K562 (cell line): ENCODE data around the gene PLEKHG4B. TPM values are rescaled to one million over a fixed set of nuclear protein-coding genes. Genes with fewer than 3 reads are reported as not detected.

Experiments
- ATF1 ChIP-seq, 2 experiments: fragments of 450-650 bp in 1 of 2; IDR thresholded peaks; 2 replicates each; pipeline ENCODE4 v1.6.1; 2016; ENCODE audit warnings: missing compliant biosample characterization in 1 of 2, missing genetic modification characterization in 1 of 2
- CREB1 ChIP-seq, 2 experiments: sonication (generic) in 1 of 2; formaldehyde crosslinking in 1 of 2; IDR thresholded peaks; 2 replicates each; pipeline versions ENCODE4 v1.6.1 to v1.8.0; 2012 to 2022; ENCODE audit warnings: inconsistent platforms in 1 of 2, mild to moderate bottlenecking in 1 of 2, missing genetic modification reagents in 1 of 2, moderate library complexity in 1 of 2
- CTBP1 ChIP-seq: fragments of 450-650 bp; IDR thresholded peaks from 2 replicates; pipeline ENCODE4 v1.6.1; 2016; ENCODE audit warnings: borderline replicate concordance
- ETV5 ChIP-seq: sonication (generic); formaldehyde crosslinking; IDR thresholded peaks from 2 replicates; pipeline ENCODE4 v1.4.0; 2020; ENCODE audit warnings: low read depth, mild to moderate bottlenecking, missing genetic modification reagents
- FOSL1 ChIP-seq: fragments of 200-800 bp; sonication (Bioruptor generic); conservative IDR thresholded peaks from 2 replicates; pipeline ENCODE4 v1.6.1; 2016; ENCODE audit warnings: missing genetic modification characterization, missing compliant biosample characterization
- MAFK ChIP-seq: IDR thresholded peaks from 2 replicates; pipeline ENCODE4 v1.6.1; 2011; ENCODE audit warnings: low read length, improper control_type of control experiment
- MCM5 ChIP-seq: fragments of 450-650 bp; IDR thresholded peaks from 2 replicates; pipeline ENCODE4 v1.6.1; 2016; ENCODE audit warnings: low read depth
- NCOA1 ChIP-seq: fragments of 450-650 bp; IDR thresholded peaks from 2 replicates; pipeline ENCODE4 v1.6.1; 2016; ENCODE audit warnings: low read depth
- RFX1 ChIP-seq: fragments of 450-650 bp; IDR thresholded peaks from 2 replicates; pipeline ENCODE4 v1.6.1; 2016; ENCODE audit warnings: mild to moderate bottlenecking, moderate library complexity
- ZBTB12 ChIP-seq: fragments of 250-450 bp; sonication (Bioruptor Pico); IDR thresholded peaks from 2 replicates; pipeline ENCODE4 v1.4.0; 2020
- ZBTB34 ChIP-seq: fragments of 250-450 bp; sonication (Bioruptor Pico); IDR thresholded peaks from 2 replicates; pipeline ENCODE4 v1.8.0; 2021; ENCODE audit warnings: mild to moderate bottlenecking, moderate library complexity
- ZNF12 ChIP-seq: sonication (generic); formaldehyde crosslinking; IDR thresholded peaks from 2 replicates; pipeline ENCODE4 v1.4.0; 2020; ENCODE audit warnings: mild to moderate bottlenecking, missing genetic modification reagents
- polyA plus RNA-seq, 8 experiments: library from polyadenylated mRNA; depleted of rRNA in 4 of 8; stranded (reverse) in 5 of 8; unstranded in 3 of 8; fragments of >200 nt; fragmentation: Nextera tagmentation in 2 of 8; fragmentation: Illumina TruSeq in 1 of 8; extraction: Ambion mirVana in 2 of 8; extraction: Trizol in 1 of 8; gene quantifications; 2 replicates each; pipeline versions ENCODE4 v1.2.1 to v1.2.3, GENCODE V29; 2011 to 2014; ENCODE audit warnings: inconsistent platforms in 1 of 8, missing spikeins in 1 of 8
- total RNA-seq, 7 experiments: library from RNA; depleted of rRNA in 6 of 7; stranded (reverse); fragments of >200 nt in 6 of 7; fragmentation: Illumina TruSeq in 2 of 7; extraction: Trizol in 2 of 7; gene quantifications; 2 replicates each; pipeline versions ENCODE4 v1.2.1 to v1.2.3, GENCODE V29; 2011 to 2021; ENCODE audit warnings: low replicate concordance in 1 of 7
- TF ChIP-seq, protein P1 (sequence below), 2 experiments: fragments of 450-650 bp; conservative IDR thresholded peaks; 2 replicates each; pipeline ENCODE4 v1.6.1; 2017; ENCODE audit warnings: mild to moderate bottlenecking in 2 of 2, moderate library complexity in 2 of 2
- TF ChIP-seq, protein P2 (sequence below): sonication (generic); formaldehyde crosslinking; IDR thresholded peaks from 2 replicates; pipeline ENCODE4 v1.9.0; 2022; ENCODE audit warnings: mild to moderate bottlenecking, missing genetic modification reagents

The PLEKHG4B gene
- total and polyA plus RNA-seq, 9 of the 15 experiments (the other 6 are each of a cell fraction or from before 2014, with no cell fraction given), result 0.02 TPM; not detected in 8

DNA sequence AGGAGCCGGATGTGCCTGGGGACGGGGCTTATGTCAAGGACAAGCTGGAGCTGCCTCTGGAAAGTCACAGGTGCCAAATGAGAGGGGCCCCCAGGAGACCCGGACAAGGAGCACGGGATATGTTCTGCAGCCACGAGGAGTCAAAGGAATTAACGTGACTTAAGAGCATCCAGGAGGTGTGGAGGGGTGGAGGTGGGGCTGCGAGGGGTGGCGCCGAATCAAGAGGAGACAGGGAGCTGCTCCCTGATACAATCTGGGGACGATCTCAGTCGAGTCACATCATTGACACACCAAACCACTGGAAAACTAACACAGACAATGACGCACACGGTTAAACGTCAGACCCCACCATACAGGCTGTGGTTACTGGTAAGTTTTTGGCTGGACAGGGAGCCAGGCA lies 115.6 kb downstream of the PLEKHG4B start (continued):
- TF ChIP-seq ZBTB12 (CRISPR knock-in tag) (peak; percentile 45; the same call in 1 of the 2 replicates), FOSL1 (tag) (peak; percentile 45; the same call in 1 of the 2 replicates), ZNF12 (CRISPR knock-in tag) (peak; percentile 42; the same call in 1 of the 2 replicates), MCM5 (no peak), ZBTB34 (no peak), ETV5 (CRISPR knock-in tag) (0 out of 2 replicates have a peak, but pooled peaks have one; percentile 28), RFX1 (no peak), CREB1 (IDR thresholded peaks at IDR 0.05) (peak; percentile 84), CREB1 (CRISPR knock-in tag; IDR thresholded peaks at IDR 0.05) (peak; percentile 75; the same call in 1 of the 2 replicates), NCOA1 (peak; percentile 63), ATF1 (CRISPR knock-in tag; IDR thresholded peaks at IDR 0.05) (no peak), ATF1 (tag; IDR thresholded peaks at IDR 0.05) (peak; percentile 43; the same call in 1 of the 2 replicates), MAFK (no peak), CTBP1 (peak; percentile 14; the same call in 1 of the 2 replicates)
- TF ChIP-seq, protein P1, sequence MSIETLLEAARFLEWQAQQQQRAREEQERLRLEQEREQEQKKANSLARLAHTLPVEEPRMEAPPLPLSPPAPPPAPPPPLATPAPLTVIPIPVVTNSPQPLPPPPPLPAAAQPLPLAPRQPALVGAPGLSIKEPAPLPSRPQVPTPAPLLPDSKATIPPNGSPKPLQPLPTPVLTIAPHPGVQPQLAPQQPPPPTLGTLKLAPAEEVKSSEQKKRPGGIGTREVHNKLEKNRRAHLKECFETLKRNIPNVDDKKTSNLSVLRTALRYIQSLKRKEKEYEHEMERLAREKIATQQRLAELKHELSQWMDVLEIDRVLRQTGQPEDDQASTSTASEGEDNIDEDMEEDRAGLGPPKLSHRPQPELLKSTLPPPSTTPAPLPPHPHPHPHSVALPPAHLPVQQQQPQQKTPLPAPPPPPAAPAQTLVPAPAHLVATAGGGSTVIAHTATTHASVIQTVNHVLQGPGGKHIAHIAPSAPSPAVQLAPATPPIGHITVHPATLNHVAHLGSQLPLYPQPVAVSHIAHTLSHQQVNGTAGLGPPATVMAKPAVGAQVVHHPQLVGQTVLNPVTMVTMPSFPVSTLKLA (conservative IDR thresholded peaks at IDR 0.05), result 0 out of 4 replicates have a peak, but pooled peaks of 1 of the 2 experiments have one; percentile 18
- TF ChIP-seq, protein P2, sequence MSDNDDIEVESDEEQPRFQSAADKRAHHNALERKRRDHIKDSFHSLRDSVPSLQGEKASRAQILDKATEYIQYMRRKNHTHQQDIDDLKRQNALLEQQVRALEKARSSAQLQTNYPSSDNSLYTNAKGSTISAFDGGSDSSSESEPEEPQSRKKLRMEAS (CRISPR knock-in tag), result peak; percentile 56
